Left cardiac atrium (tissue), 4 donors: Measurements from ENCODE around the gene MYZAP. TPM values are rescaled to one million over a fixed set of nuclear protein-coding genes. Genes with fewer than 3 reads are reported as not detected.

Source experiments
- ATAC-seq, 2 donors: fragments of 200-7000 bp; cut with Tn5 transposase; one replicate each; pipeline ENCODE4 v1.9.1; 2020; ENCODE audit warnings: mild to moderate bottlenecking in 2 of 2, moderate library complexity in 2 of 2
- DNase-seq: peaks from one replicate; pipeline ENCODE4 v3.0.0-alpha.2; 2020
- intact Hi-C, 2 donors: fragments of 100-400 bp; cut with DNase I; formaldehyde crosslinking; loops; one replicate each; pipeline versions ENCODE4 v1.14.1 to v1.15.1; 2022 to 2023
- long read RNA-seq: library from polyadenylated mRNA; unstranded; transcript quantifications from one replicate; pipeline ENCODE4 v2.0.0, GENCODE V29; 2021
- total RNA-seq, 2 donors: library from RNA; stranded (reverse); fragmentation: NEBNext Ultra II Directional; extraction: Animal tissue kit (Norgen Biotek cat#: 25700); gene quantifications; one replicate each; pipeline ENCODE4 v1.2.1, GENCODE V29; 2021
- donor health status: DM: no; HTN: yes; CAD: no.
- donor health status: DM: no; HTN: yes; CAD: no; lungs with severe emphysema.
- donor health status: DM: yes; HTN: yes; CAD: no.
- donor health status: Dilated cardiomyopathy.

MYZAP gene, protein sequence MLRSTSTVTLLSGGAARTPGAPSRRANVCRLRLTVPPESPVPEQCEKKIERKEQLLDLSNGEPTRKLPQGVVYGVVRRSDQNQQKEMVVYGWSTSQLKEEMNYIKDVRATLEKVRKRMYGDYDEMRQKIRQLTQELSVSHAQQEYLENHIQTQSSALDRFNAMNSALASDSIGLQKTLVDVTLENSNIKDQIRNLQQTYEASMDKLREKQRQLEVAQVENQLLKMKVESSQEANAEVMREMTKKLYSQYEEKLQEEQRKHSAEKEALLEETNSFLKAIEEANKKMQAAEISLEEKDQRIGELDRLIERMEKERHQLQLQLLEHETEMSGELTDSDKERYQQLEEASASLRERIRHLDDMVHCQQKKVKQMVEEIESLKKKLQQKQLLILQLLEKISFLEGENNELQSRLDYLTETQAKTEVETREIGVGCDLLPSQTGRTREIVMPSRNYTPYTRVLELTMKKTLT
- total RNA-seq, result 100 to 1,000 TPM; 429 to 452 TPM
- long read RNA-seq, transcript MYZAP-201 (13 exons, 2,361 nt), result major isoform, 1,259 of 1,350 reads
- long read RNA-seq, transcript MYZAP-202 (12 exons, 2,181 nt), result minor isoform, 14 of 1,350 reads
- long read RNA-seq, partial matches to known transcripts, result 55 of 1,350 reads
- long read RNA-seq, other reads (novel, unspliced or antisense), result 22 of 1,350 reads

DNA sequence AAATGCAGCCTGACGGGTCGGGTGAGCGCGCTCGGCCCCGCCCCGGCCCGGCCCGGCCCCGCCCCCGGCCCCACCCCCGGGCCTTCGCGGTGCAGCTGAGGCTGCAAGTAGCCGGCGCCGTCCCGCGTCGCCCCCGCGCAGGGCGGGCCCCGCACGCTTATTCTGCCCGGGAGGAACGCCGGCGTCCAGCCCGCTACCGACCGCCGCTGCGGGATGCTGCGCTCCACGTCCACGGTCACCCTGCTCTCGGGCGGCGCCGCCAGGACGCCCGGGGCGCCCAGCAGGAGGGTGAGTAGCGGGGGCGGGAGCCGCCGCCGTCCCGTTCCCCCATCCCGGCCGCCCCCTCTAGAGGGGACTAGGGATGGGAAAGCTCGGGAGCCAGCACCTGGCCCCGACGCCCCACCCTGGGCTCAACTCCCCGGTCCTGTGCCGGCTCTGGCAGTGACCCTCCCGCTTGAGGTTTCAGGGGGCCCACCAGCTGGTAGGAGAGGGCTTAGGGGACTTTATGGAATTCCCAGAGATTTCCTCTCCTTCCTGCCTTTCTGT lies at the start of gene MYZAP:
MYZAP (plus strand) TSS at position 83 of the 546 bp plus-strand sequence; CDS start at position 214, 131 bp downstream.
- intact Hi-C loops, result loop anchor here in 1 of 2 donors (2.0 kb wide), 1 partner anchor 29 kb away; no protein-coding TSS in a partner anchor
- ATAC-seq, result peak; percentile 67 to 78
- DNase-seq, result peak; percentile 55

DNA sequence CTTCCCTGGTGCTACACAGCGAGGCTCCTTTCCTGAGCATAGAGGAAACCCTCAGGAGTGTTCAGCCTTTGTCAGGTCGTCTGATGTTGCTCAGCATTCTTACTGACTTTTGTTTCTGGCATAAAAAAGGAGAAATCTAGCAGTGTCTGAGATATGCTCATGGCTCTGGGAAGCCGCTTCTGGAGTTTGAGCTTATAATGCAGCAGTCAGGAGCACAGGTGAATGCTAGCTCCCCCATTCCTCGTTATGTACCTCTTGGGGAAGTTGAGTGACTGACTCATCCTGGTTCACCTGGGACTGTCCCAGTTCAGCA lies 49.2 kb upstream of the MYZAP start:
- intact Hi-C loops, result no loop called here

DNA sequence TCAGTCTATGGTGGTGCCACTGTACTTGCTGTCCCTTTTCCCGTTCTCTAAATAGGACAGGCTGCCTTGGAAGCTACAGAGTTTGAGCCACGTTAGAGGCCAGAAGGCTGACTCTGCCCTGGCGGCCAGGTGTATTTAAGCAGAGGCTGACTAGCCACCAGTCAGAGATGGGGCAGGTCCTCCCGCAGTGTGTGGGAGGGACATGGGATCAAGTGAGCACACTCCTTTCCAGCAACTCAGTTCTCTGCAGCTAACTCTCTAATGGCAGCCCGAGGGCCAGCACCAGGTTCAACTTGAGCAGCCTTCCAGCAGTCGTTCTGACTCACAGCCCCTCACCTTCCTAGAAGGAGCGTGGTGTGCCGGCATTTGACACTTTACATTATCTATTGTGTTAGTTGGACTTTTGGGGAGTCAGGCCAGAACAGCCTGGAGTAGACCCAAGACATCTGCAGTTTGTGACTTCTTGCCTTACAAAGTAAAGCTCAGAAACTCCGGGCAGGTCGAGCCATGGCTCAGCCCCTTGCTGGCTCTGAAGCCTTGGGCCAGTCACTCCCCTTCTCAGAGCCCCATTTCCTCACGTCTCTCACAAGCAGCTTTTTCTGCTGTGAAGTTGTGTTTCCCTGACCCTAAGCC lies 46.7 kb upstream of the MYZAP start:
- DNase-seq, result no peak
- intact Hi-C loops, result no loop called here
- ATAC-seq, result no peak

More for the DNA sequence above, 49.2 kb upstream of the MYZAP start:
- DNase-seq (no peak), ATAC-seq (no peak)

DNA sequence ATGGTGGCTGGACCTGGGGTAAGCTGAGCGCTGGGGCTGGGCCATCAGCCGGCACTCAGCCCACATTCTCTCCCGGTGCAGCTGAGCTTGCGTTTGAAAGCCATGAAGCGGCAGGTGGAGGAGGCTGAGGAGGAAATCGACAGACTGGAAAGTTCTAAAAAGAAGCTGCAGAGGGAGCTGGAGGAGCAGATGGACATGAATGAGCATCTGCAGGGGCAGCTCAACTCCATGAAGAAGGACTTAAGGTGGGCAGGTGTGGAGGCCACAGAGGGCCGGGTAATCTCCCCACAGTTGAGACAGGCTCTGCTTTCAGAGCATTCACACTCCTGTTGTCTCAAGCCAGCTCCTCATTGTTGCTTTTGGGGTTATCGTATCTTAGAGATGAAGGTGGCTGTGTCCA lies 45.7 kb upstream of the MYZAP start:
- ATAC-seq (no peak), DNase-seq (no peak)
- intact Hi-C loops, result no loop called here

DNA sequence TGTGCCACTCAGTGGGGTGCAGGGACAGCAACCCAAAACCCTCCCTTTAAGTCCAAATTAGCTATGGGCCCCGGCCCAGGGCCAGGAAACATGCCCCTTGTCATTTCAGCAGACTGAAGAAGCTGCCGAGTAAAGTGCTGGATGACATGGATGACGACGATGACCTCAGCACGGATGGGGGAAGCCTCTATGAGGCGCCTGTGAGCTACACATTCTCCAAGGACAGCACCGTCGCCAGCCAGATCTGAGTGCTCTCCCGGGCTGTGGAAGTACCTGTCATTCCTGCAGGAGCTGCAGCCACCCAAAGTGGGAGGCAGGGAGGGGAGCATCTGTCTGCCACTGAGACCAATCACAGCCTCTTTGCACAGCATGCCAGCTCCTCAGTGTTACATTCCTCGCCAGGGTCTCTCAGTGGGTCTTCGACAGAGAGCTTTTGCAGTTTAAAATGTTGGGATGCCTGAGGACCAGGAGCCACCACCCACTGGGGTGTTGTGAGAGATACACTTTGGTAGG lies 44.4 kb upstream of the MYZAP start:
- intact Hi-C loops, result no loop called here
- no peak for DNase-seq
- peak in 1 of 2 donors; percentile 29 for ATAC-seq

DNA sequence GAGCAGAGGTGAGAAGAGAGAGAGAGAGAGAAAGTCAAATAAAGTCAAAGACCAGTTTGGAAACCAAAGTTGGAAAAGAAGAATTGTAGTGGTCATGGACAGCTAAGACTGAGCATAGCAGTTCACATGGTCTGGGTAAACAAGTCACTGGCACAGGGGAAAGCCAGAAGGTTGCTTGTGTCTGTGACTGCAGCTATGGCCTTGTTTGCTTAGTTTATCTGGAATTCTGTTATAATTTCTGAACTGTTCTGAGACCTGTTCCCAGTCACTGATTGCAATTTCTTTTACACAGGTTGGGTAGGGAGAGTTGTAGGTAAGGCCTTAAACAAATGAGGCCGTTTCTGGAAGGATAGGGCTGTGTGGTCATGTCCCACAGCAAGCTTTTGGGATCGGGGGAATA lies 43.4 kb upstream of the MYZAP start:
- intact Hi-C loops, result no loop called here
- DNase-seq, result no peak

DNA sequence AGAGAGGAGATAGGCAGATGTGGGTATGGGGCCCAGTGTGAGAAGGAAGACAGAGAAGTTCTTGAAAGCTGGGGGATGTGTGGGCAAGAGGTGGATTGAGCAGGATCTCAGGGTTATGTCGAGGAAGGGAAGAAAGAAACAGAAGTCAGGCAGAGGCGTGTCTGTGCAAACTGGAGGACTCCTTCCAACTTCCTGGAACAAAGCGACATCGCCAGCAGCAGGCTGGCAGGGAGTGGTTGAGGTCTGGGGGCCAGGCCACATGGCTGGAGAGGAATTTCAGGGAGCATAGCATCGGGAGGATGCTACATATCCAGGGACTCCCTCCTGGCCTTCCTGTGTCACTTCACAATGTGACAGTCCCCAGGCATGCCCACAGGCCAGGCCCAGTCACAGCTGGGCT lies 42.9 kb upstream of the MYZAP start:
- intact Hi-C loops, result no loop called here
- no peak for ATAC-seq
- no peak for DNase-seq

More for the DNA sequence above, 43.4 kb upstream of the MYZAP start:
- no peak for ATAC-seq

DNA sequence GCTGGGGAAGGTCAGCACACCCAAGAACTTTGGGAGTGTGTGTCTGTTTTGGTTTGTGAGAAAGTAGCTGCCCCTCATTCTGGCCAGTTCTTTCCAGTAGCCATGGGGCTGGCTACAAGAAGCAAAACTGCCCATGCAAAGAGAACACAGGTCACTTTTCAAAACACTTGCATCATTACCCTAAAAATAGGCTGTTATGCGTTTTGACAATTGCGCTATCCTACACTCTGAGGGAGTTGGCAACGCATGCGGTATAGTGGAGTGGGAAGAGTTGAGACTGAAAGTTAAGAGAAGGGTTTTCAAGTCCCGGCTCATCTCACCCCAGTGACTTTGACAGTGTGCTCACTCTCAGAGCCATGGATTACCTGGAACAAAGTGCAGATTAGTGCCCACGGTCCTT lies 41.8 kb upstream of the MYZAP start:
- intact Hi-C loops, result loop anchor here in 1 of 2 donors (10.0 kb wide), 1 partner anchor 515 kb away; the partner anchor contains the start of gene ALDH1A2
- DNase-seq (no peak), ATAC-seq (peak in 1 of 2 donors; percentile 37)

DNA sequence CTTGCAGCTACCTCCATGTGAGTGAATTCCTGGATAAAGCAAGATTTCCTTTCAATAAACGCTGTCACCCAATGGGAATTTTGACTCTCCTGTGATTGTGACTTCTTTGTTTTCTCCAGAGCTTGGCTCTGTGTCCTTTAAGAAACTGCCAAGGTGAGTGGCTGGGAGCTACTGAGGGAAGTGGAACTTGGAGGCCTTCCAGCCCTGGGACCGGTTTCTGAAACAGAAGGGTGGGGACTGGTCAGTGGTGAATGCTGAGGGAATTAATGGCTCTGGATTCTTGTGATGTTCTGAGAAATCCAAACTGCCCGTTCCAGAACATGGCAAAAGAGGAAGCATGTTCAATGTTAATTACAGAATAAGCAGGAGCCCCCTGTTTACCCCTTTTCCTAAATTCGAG lies 41.1 kb upstream of the MYZAP start:
- ATAC-seq, result peak; percentile 13 to 24
- intact Hi-C loops, result loop anchor here in 1 of 2 donors (10.0 kb wide), 1 partner anchor 514 kb away; the partner anchor contains the start of gene ALDH1A2
- DNase-seq, result peak; percentile 80

DNA sequence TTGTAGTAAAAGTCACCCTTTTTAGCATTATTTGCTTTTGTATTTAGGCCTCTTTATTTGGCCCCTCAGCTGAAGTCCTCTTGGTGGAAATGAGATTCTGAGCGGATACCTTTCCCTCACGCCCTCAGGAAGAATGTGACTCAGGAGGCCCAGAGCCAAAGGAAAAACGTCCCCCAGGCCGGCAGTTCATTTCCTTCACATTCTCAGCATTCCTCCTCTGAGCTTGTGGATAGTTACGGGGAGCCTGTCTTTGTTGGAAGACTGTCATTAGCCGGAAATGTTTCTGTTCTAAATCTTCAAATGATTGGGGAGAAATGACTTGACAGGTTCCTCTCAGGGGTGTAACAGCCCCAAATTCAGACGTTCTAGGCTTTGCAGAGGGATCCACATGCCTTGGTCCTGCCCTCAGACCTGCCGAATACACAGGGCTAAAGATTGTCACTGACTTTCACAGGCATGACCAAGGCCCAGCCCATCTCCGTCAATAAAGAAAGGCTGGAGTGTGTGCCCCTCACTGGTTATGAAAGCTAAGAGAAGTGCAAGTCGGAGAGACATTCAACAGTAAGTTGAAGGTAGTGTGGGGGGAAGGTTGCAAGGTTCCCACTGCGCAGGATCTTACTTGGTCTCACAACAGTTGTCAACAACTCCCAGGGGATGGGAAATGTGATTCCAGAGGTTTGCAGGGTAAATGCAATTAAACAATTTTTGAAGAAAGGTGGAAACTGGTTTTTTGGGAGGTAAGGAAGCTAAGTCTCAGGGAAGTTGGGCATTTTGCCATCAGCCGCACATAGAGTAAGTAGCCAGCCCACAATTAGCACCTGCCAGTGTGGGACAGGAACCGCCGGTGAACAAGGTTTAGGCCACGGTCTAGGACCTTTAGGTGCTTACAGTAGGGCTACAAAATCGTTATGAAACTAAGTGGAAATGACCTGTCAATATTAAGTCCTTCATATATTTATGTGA lies 39.7 kb upstream of the MYZAP start:
- peak; percentile 36 to 40 for ATAC-seq
- peak; percentile 64 for DNase-seq
- intact Hi-C loops, result loop anchor here in 1 of 2 donors (10.0 kb wide), 1 partner anchor 513 kb away; the partner anchor contains the start of gene ALDH1A2

DNA sequence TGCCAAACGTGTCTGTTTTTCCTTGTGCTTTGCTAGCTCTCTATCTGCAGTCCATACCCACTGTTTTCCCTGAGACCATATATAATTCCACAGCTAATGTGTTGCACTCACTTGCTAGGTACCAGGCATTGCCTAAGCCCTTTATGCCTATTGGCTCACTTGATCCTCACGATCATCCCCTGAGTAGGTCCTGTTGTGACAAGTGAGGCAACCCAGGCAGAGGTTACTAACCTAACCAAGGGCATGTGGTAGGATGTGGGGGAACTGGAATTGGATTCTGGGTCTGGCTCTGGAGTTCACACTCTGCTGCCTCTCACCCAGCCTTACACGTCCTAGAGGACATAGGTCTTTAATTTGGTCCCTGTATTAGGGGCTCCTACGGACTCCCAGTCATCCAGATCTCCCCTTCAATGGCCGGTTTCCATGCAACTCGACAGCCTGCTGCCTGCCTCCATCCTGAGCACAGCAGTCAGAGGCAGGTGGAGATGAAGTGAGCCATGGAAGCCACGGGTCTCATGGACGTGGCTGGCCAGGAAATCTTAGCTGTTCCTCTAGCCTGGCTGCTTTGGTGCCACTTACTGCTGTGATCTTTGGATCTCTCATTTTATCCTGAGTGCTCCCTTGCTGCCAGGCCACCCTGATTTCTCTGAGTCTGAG lies 38.9 kb upstream of the MYZAP start:
- DNase-seq (no peak), ATAC-seq (no peak)
- intact Hi-C loops, result loop anchor here in 1 of 2 donors (10.0 kb wide), 1 partner anchor 512 kb away; the partner anchor contains the start of gene ALDH1A2

DNA sequence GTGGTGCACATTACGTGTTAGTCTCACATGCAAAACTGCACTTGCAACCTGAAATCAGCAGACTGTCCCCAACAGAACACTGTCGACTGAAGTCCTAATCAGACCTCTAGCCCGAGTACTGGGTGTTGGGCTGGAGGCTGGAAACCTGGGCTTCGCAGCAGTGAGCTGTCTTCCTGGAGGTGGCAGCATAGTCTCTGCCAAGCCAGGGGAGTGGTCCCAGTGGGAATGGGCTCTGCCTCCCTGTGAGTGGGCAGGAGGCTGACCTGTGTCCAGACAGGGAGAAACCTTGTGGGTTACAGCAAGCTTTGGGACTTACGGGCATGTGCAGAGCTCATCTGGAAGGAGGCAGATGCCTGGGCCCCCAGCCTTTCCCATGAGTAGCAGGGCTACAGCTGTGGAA lies 38.2 kb upstream of the MYZAP start:
- ATAC-seq (no peak), DNase-seq (no peak)
- intact Hi-C loops, result loop anchor here in 1 of 2 donors (10.0 kb wide), 1 partner anchor 511 kb away; the partner anchor contains the start of gene ALDH1A2

DNA sequence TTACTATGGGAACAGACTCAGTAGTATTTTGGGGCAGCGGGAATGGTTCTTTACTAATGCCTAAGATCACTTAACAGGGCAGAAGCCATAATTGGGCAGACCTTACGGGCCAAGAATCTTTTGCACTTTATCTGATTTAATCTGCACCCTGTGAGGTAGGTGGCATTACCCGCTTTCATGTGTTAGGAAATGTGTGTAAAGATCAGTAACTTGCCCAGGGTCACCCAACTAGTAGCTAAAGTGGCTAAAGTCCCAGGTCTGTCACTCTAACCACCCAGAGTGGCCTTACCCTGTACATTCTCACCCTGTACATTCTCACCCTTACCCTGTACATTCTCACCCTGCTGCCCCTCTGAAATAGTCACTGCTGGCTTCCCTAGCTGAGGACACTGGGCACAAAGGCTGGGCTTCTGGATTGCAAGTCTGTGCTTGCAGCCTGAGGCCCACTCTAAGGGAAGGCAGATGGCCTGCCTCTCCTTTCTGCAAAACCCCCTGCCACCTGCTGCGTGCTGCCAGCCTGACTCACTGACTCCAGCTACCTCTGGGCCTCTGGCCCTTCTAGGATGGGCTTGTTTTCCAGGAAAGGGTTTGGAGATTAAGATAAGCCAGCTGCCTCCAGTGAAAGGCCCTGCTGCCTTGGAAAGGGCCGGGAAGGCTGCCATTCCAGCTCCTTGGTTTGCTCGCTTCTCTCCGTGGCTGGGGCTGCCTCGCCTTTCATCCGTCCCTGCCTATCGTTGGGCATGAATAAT lies 37.5 kb upstream of the MYZAP start:
- ATAC-seq (peak in 1 of 2 donors; percentile 31), DNase-seq (peak; percentile 43)
- intact Hi-C loops, result loop anchor here in 1 of 2 donors (10.0 kb wide), 1 partner anchor 511 kb away; the partner anchor contains the start of gene ALDH1A2

DNA sequence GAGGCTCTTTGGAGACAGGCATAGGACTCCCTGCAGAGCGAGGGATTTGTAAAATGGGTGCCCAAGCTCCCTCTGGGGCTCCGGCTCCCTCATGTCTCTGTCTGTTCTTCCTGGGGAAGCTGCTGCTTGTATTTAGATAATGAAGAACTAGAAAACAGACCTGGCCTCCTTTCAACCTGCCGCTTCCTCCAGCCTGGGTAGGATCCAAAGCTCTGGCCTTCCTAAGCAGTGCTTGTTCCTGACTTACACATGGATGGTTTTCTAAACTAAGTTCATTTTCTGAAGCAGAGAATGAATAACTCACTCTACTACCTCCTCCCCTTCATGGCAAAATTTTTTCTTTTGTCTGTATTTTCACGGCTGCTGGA lies 36.9 kb upstream of the MYZAP start:
- intact Hi-C loops, result loop anchor here in 1 of 2 donors (10.0 kb wide), 1 partner anchor 510 kb away; the partner anchor contains the start of gene ALDH1A2
- DNase-seq, result no peak
- ATAC-seq, result no peak

DNA sequence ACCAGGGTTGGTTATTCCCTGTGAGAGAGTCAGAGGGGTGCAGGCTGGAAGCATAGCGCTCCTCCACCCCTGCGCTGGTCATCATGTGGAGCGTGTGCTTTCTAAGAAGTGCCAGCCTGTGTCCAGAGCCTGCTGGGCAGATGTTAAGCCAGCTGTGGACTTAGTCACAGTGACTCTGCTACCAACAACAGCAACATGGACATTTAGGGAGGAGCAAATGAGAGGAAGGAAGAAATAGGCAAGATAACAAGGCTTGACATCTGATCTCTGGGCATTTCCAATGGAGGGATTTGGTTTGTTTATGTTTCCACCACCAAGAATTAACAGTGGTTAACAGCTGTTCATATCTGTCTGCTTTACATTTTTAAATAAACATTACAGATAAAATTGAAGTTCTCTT lies 36.4 kb upstream of the MYZAP start:
- intact Hi-C loops, result loop anchor here in 1 of 2 donors (10.0 kb wide), 1 partner anchor 510 kb away; the partner anchor contains the start of gene ALDH1A2
- DNase-seq (no peak), ATAC-seq (no peak)

DNA sequence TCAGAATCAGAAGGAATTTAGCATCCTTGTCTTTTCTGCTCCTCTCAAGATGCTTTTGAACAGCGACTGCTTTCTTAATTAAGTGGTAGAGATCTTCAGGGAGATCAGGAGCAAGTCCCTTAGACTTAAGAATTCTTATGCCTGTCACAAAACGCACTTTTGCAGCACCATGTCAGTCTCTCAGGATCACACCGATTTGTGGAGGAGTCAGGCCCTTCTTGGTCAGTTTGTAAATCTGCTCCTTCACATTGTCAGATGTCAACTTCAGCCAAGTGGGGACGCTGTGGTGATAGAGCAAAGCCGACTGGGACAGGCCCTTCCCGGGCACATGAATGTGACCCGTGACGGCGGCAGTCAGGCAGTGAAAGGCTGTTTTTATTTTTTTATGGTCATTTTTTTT lies 35.7 kb upstream of the MYZAP start:
- ATAC-seq, result no peak
- intact Hi-C loops, result loop anchor here in 1 of 2 donors (10.0 kb wide), 1 partner anchor 509 kb away; the partner anchor contains the start of gene ALDH1A2
- no peak for DNase-seq
